Limb (tissue), 2 donors: ENCODE results near the gene HSPG2.
"Not testable (repeated sequence)": the region's sequence is repeated elsewhere in the genome, so short reads cannot be mapped to it uniquely, and the experiment has no call there.

Experiments used
- DNase-seq, 2 donors: peaks; one replicate each; pipeline ENCODE4 v3.0.0-alpha.2; 2016; ENCODE audit errors: extremely low spot score in 2 of 2

Gene HSPG2

GRCh38 chr1:21955501-21956281 is 18.6 kb upstream of the HSPG2 start:
- DNase-seq: no peak

- no peak for DNase-seq
Measured at GRCh38 chr1:21955058-21955457, 17.9 kb upstream of the HSPG2 start.

- no peak for DNase-seq
Measured at GRCh38 chr1:21952786-21953520, 15.8 kb upstream of the HSPG2 start.

GRCh38 chr1:21951226-21951870 is 14.2 kb upstream of the HSPG2 start:
- DNase-seq: no peak

- DNase-seq: no peak
Measured at GRCh38 chr1:21950734-21951133, 13.6 kb upstream of the HSPG2 start.

GRCh38 chr1:21946836-21947587 is 9.9 kb upstream of the HSPG2 start:
- DNase-seq: no peak

GRCh38 chr1:21944733-21945073 is 7.6 kb upstream of the HSPG2 start:
- no peak for DNase-seq

- DNase-seq: not testable (repeated sequence)
Measured at GRCh38 chr1:21942959-21943640, 6.0 kb upstream of the HSPG2 start.

GRCh38 chr1:21942464-21942863 is 5.4 kb upstream of the HSPG2 start:
- DNase-seq: no peak

- DNase-seq: no peak
Measured at GRCh38 chr1:21941370-21941769, 4.3 kb upstream of the HSPG2 start.

GRCh38 chr1:21940492-21940891 is 3.4 kb upstream of the HSPG2 start:
- no peak for DNase-seq

GRCh38 chr1:21939650-21940374 is 2.7 kb upstream of the HSPG2 start:
- peak; percentile 89 to 91 for DNase-seq

GRCh38 chr1:21938732-21939538 is 1.8 kb upstream of the HSPG2 start:
- no peak for DNase-seq

- peak; percentile 88 to 94 for DNase-seq
Measured at GRCh38 chr1:21937372-21938121, 437 bp upstream of the HSPG2 start.

- no peak for DNase-seq
Measured at GRCh38 chr1:21936366-21937031, 611 bp downstream of the HSPG2 start.

- DNase-seq: no peak
Measured at GRCh38 chr1:21935891-21936365, 1.2 kb downstream of the HSPG2 start.

- no peak for DNase-seq
Measured at GRCh38 chr1:21935393-21935804, 1.7 kb downstream of the HSPG2 start.
